NOMO-1 treated with dmso at 0.1 percent for 144 hours (cell line): ENCODE results near the gene NFKB2.
A peak's percentile ranks its signal among the peaks of the same experiment; 100 is the strongest.

Source experiments
- DNase-seq: peaks from one replicate; lab custom pipeline; 2025; ENCODE audit not compliant: unreplicated experiment; lab: John Stamatoyannopoulos, UW

NFKB2 gene

GRCh38 chr10:102449321-102450123 is 54.0 kb downstream of the NFKB2 start:
- DNase-seq: peak; percentile 59

GRCh38 chr10:102450124-102450373 is 54.5 kb downstream of the NFKB2 start:
- DNase-seq: peak; percentile 36

- DNase-seq: peak; percentile 81
Observed at GRCh38 chr10:102450374-102451104, 55.0 kb downstream of the NFKB2 start.

- no peak for DNase-seq
Observed at GRCh38 chr10:102451105-102451969, 55.8 kb downstream of the NFKB2 start, which contains the start of gene C10orf95. TSS of gene C10orf95 (minus strand) at chr10:102451543. CDS start at chr10:102451093, 450 bp downstream.
